Measurements from ENCODE around the gene PPP2R3B.
"Not testable (repeated sequence)": the region's sequence is repeated elsewhere in the genome, so short reads cannot be mapped to it uniquely, and the experiment has no call there.

The PPP2R3B gene

DNA sequence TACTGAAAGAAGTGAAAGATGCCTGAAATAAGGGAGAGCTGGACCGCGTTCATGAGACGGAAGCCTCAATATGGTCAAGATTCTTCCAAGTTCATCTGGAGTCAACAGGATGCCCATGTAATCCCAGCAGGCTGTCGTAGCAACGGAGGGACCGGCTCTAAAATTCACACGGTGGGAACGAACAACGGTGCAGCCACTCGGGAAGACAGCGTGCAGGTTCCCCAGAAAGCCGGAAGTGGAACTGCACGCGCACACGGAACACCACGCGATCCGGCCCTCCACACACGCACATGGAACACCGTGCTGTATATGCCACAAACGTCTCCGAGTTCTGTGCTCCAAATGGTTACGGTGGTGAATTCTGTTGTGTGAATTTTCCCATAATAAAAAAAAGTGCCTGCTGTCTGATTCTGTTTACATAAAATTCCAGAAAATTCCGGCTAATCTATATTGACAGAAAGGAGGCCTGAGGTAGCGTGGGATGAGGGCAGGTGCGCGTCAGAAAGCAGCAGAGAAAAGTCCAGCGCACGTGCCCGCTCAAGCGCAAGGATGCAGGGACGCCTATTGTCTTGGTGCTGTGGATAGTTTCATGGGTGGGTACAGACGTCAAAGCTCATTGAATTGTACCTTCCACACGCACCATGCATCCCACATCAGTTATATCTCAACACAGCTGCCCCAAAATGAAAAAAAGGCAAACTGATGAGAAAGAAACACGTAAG is 31.2 kb downstream of the PPP2R3B start:
- no peak for DNase-seq (ENCODE audit: extremely low read depth, low read depth)

DNA sequence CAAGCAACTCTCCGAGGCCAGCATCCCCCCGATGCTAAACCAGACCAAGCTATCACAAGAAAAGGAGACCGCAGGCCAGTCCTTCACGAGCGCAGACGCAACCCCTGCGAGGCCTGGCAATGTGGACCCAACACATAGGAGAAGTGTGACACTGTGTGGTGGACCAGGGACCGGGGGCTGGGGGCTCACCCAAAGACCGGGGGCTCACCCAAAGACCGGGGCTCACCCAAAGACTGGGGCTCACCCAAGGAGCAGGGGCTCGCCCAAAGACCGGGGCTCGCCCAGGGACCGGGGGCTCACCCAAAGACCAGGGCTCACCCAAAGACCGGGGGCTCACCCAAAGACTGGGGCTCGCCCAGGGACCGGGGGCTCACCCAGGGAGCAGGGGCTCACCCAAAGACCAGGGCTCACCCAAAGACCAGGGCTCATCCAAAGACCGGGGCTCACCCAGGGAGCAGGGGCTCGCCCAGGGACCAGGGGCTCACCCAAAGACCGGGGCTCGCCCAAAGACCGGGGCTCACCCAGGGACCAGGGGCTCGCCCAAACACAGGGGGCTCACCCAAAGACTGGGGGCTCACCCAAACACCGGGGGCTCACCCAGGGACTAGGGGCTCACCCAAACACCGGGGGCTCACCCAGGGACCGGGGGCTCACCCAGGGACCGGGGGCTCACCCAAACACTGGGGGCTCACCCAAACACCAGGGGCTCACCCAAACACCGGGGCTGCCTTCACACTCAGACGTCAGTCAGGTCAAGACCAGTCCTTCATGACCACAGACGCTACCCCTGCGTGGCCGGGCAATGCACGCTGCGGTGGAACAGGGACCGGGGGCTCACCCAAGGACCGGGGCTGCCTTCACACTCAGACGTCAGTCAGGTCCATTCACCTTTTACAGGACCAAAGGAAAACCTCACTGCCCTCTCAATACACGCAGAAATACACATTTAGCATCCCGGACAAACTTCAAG is 32.9 kb downstream of the PPP2R3B start:
- no peak for DNase-seq (ENCODE audit: extremely low read depth, low read depth)
- TF ChIP-seq, protein P1, sequence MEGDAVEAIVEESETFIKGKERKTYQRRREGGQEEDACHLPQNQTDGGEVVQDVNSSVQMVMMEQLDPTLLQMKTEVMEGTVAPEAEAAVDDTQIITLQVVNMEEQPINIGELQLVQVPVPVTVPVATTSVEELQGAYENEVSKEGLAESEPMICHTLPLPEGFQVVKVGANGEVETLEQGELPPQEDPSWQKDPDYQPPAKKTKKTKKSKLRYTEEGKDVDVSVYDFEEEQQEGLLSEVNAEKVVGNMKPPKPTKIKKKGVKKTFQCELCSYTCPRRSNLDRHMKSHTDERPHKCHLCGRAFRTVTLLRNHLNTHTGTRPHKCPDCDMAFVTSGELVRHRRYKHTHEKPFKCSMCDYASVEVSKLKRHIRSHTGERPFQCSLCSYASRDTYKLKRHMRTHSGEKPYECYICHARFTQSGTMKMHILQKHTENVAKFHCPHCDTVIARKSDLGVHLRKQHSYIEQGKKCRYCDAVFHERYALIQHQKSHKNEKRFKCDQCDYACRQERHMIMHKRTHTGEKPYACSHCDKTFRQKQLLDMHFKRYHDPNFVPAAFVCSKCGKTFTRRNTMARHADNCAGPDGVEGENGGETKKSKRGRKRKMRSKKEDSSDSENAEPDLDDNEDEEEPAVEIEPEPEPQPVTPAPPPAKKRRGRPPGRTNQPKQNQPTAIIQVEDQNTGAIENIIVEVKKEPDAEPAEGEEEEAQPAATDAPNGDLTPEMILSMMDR (IDR thresholded peaks at IDR 0.05; ENCODE audit: low read depth, low read length), result no peak

More for the DNA sequence above, 31.2 kb downstream of the PPP2R3B start:
- TF ChIP-seq, protein P1 (IDR thresholded peaks at IDR 0.05; ENCODE audit: low read depth, low read length), result no peak

DNA sequence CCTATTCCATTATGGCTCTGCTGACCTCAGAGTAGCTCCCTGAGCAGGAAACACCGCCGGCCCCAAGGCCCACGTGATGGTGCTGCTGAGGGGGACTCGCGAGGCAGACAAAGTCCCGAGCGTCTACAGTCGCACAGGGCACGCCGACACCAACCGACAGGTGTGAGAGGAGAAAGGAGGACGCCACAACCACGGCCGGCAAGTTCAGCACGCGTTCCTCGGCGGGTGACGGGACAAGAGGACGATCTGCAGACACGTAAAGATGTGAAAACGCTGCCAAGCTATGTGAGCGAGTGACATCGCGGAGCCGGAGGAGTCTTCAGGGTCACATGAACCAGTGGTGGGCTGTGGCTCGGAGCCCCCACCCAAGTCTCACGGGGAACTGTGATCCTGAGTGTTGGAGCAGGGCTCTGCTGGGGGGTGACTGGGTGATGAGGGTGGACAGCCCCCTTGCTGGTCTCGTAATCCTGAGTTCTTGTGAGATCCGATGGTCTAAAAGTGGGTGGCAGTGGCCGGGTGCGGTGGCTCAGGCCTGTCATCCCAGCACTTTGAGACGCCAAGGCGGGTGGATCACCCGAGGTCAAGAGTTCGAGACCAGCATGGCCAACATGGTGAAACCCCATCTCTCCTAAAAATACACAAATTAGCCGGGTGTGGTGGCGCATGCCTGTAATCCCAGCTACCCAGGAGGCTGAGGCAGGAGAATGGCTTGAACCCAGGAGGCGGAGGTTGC is 34.0 kb downstream of the PPP2R3B start:
- DNase-seq (ENCODE audit: extremely low read depth, low read depth), result no peak
- TF ChIP-seq, protein P1 (IDR thresholded peaks at IDR 0.05; ENCODE audit: low read depth, low read length), result no peak

DNA sequence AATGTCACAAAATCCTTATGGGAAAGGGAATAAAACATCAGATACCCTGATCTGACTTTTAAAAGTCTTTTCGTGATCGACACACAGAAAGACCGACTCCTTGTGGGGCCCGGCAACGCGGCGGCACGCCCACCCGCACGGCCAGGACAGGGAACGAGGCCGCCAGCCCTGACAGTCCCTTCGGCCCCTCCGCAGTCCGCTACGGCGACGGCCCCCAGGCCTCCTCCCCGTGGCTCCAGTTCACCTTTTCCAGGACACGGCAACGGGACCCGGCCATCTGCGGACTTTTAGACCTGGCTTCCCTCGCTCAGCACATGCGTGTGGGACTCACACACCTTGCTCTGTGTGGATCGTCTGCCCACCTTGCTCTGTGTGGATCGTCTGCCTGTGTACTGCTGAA is 34.5 kb downstream of the PPP2R3B start:
- TF ChIP-seq, protein P1 (IDR thresholded peaks at IDR 0.05; ENCODE audit: low read depth, low read length), result no peak
- no peak for DNase-seq (ENCODE audit: extremely low read depth, low read depth)

DNA sequence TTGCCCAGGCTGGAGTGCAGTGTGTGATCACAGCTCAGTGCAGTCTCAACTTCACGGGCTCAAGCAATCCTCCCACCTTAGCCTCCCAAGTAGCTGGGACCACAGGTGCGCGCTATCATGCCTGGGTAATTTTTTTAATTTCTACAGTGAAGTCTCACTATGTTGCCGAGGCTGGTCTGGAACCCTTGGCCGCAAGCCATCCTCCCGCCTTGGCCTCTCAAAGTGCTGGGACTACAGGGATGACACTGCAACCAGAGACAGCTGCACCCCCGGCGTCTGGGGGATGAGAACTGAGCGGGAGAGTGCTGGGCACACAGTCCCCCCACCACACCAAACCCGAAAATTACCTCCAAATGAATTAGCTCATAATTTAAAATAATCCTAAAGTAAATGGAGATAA is 35.0 kb downstream of the PPP2R3B start:
- DNase-seq (ENCODE audit: extremely low read depth, low read depth), result no peak
- TF ChIP-seq, protein P1 (IDR thresholded peaks at IDR 0.05; ENCODE audit: low read depth, low read length), result no peak

DNA sequence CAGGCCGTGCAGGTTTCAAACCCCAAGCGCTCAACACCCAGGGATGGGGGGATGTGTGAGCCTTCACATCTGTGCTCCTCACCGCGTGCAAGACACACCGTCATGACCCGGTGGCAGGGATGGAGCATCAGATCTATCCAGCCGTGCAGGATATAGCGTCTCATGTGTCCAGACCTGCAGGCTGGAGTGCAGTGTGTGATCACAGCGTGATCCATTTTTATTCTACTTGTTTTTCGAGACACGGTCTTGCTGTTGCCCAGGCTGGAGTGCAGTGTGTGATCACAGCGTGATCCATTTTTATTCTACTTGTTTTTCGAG is 35.4 kb downstream of the PPP2R3B start:
- not testable (repeated sequence) for DNase-seq (ENCODE audit: extremely low read depth, low read depth)

DNA sequence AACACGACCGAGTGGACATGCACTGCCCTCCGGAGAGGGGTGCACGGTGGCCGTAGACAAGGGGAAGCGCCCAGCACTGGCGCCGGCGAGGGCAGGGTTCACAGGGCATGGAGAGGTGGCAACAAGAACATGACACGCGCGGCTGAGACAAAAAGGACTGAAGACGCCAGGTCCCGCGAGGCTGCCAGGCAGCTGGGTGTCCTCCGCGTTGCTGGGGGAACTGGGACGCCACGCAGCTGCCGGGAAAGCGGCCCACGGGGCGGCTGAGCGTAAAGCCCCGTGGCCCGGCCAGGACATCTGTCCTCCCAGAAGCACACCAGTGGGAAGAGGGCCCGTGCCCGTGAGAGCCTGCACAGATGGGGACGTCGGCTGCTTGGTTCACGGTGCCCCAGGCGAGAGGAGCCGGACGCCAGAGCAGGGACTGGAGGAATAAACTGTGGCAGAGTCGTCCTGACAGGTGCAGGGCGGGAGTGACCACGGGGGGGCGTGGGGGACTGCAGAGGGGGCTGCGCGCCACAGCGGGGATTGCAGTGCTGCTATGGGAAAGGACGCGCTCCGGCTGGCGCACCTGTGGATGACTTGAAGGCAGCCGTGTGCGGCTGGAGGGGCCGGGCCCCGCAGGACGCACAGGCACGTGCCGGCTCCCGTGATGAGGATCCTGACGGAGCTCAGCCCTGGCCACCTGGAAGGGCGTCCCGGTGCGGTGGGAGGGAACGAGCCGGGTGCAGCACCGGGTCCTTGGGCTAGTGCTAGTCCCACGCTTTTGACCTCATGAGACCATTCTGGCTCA is 36.0 kb downstream of the PPP2R3B start:
- no peak for DNase-seq (ENCODE audit: extremely low read depth, low read depth)

More for the DNA sequence above, 36.0 kb downstream of the PPP2R3B start:
- TF ChIP-seq, protein P1 (IDR thresholded peaks at IDR 0.05; ENCODE audit: low read depth, low read length), result no peak

All from AG09319 (cell line).